ENCODE results near the gene TMEM178B.

DNA sequence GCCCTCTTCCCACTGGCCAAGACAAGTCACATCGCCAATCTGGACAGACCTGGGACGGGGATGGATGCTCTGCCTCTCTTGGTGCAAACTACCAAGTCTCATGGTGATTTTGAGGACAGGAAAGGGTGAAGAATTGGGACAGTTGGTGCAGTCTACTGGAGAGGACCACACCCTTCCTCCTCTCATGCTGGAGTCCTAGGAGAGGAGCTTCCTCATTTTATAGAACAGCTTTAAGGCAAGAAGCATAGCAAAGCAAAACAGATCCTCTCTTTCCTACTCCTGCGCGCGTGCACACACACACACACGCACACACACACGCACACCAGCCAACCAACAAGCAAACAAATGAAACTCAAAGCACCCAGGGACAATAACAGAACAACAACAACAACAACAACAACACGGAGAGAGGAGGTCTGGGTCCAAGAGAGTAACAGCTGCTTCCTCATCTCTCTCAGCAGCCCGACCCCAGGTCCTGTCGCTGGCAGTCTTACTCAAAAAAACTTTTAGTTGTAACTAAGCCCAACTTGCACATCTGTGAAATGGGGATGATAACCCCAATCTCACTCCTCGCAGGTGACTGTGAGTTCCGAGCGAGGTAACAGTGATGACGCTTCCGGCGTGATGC lies 83.4 kb downstream of the TMEM178B start:
- no peak for TF ChIP-seq CC2D1A (IDR thresholded peaks at IDR 0.05)
- TF ChIP-seq, protein P1, sequence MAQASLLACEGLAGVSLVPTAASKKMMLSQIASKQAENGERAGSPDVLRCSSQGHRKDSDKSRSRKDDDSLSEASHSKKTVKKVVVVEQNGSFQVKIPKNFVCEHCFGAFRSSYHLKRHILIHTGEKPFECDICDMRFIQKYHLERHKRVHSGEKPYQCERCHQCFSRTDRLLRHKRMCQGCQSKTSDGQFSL (CRISPR knock-in tag; IDR thresholded peaks at IDR 0.05): no peak
- TF ChIP-seq, protein P1 (tag; IDR thresholded peaks at IDR 0.05): no peak
- TF ChIP-seq, protein P2, sequence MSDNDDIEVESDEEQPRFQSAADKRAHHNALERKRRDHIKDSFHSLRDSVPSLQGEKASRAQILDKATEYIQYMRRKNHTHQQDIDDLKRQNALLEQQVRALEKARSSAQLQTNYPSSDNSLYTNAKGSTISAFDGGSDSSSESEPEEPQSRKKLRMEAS (CRISPR knock-in tag; IDR thresholded peaks at IDR 0.05): no peak
- TF ChIP-seq, protein P3, sequence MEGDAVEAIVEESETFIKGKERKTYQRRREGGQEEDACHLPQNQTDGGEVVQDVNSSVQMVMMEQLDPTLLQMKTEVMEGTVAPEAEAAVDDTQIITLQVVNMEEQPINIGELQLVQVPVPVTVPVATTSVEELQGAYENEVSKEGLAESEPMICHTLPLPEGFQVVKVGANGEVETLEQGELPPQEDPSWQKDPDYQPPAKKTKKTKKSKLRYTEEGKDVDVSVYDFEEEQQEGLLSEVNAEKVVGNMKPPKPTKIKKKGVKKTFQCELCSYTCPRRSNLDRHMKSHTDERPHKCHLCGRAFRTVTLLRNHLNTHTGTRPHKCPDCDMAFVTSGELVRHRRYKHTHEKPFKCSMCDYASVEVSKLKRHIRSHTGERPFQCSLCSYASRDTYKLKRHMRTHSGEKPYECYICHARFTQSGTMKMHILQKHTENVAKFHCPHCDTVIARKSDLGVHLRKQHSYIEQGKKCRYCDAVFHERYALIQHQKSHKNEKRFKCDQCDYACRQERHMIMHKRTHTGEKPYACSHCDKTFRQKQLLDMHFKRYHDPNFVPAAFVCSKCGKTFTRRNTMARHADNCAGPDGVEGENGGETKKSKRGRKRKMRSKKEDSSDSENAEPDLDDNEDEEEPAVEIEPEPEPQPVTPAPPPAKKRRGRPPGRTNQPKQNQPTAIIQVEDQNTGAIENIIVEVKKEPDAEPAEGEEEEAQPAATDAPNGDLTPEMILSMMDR (IDR thresholded peaks at IDR 0.05 in 2 of 3, conservative IDR thresholded peaks at IDR 0.05 in 1 of 3; ENCODE audit: insufficient read depth in 2 of 3, low read depth in 1 of 3, low read length in 3 of 3): no peak
- TF ChIP-seq, protein P4, sequence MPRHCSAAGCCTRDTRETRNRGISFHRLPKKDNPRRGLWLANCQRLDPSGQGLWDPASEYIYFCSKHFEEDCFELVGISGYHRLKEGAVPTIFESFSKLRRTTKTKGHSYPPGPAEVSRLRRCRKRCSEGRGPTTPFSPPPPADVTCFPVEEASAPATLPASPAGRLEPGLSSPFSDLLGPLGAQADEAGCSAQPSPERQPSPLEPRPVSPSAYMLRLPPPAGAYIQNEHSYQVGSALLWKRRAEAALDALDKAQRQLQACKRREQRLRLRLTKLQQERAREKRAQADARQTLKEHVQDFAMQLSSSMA (CRISPR knock-in tag; IDR thresholded peaks at IDR 0.05): no peak
- no peak for TF ChIP-seq NR2C2 (CRISPR knock-in tag; IDR thresholded peaks at IDR 0.05)
- TF ChIP-seq NR2C2 (tag; IDR thresholded peaks at IDR 0.05): no peak
- no peak for TF ChIP-seq RFX5 (IDR thresholded peaks at IDR 0.05; ENCODE audit: low read depth, low read length)
- TF ChIP-seq SPI1 (IDR thresholded peaks at IDR 0.05; ENCODE audit: borderline replicate concordance, low read depth, low read length): no peak
- TF ChIP-seq ZNF445 (CRISPR knock-in tag; IDR thresholded peaks at IDR 0.05; ENCODE audit: low read depth): no peak
- TF ChIP-seq POLR2A (conservative IDR thresholded peaks at IDR 0.05): no peak
- TF ChIP-seq ZNF324 (CRISPR knock-in tag; IDR thresholded peaks at IDR 0.05): no peak
